WTC11 (cell line): ENCODE measurements around the gene KAZN. TPM values are rescaled to one million over a fixed set of nuclear protein-coding genes. Genes with fewer than 3 reads are reported as not detected.

ENCODE experiments used
- ATAC-seq: fragments of 200-7000 bp; cut with Tn5 transposase; 2 replicates; pipeline ENCODE4 v1.10.0; 2021; ENCODE audit warnings: mild to moderate bottlenecking, moderate library complexity
- CTCF ChIA-PET: fragments of 300-600 bp; sonication (Branson Sonifier 250); formaldehyde crosslinking; loops from one replicate; lab custom pipeline; 2021; ENCODE audit warnings: antibody characterized with exemption; lab: Charles Lee
- POLR2A ChIA-PET: fragments of 350-600 bp; sonication (Branson Sonifier 250); formaldehyde crosslinking; loops from one replicate; lab custom pipeline; 2021; ENCODE audit warnings: antibody characterized with exemption; lab: Charles Lee
- DNase-seq: peaks from one replicate; pipeline ENCODE4 v3.0.0; 2021; ENCODE audit warnings: low spot score
- H3K27ac Mint-ChIP-seq: 2 replicates; pipeline ENCODE4 v1.8.0; 2021; ENCODE audit warnings: mixed read lengths
- H3K27me3 Mint-ChIP-seq: 2 replicates; pipeline ENCODE4 v1.8.0; 2021; ENCODE audit warnings: low read depth, mild to moderate bottlenecking, moderate library complexity, mixed read lengths
- H3K36me3 Mint-ChIP-seq: 2 replicates; pipeline ENCODE4 v1.8.0; 2021; ENCODE audit warnings: mixed read lengths
- H3K4me1 Mint-ChIP-seq: 2 replicates; pipeline ENCODE4 v1.8.0; 2022; ENCODE audit warnings: mixed read lengths
- H3K4me3 Mint-ChIP-seq: 2 replicates; pipeline ENCODE4 v1.8.0; 2021; ENCODE audit warnings: mild to moderate bottlenecking, moderate library complexity, mixed read lengths
- H3K9me3 Mint-ChIP-seq: 2 replicates; pipeline ENCODE4 v1.8.0; 2021; ENCODE audit warnings: mixed read lengths
- ATF2 ChIP-seq: sonication (generic); formaldehyde crosslinking; IDR thresholded peaks from 2 replicates; pipeline ENCODE4 v1.8.1; 2022; ENCODE audit warnings: low read depth, missing genetic modification reagents, borderline replicate concordance
- ATF6 ChIP-seq: sonication (generic); formaldehyde crosslinking; IDR thresholded peaks from 2 replicates; pipeline ENCODE4 v1.8.1; 2023; ENCODE audit warnings: mild to moderate bottlenecking, missing genetic modification reagents
- E2F4 ChIP-seq: sonication (generic); formaldehyde crosslinking; IDR thresholded peaks from 2 replicates; pipeline ENCODE4 v1.8.1; 2022; ENCODE audit warnings: low read depth, mild to moderate bottlenecking, moderate library complexity, missing genetic modification reagents, borderline replicate concordance
- FOXP1 ChIP-seq: sonication (generic); formaldehyde crosslinking; IDR thresholded peaks from 2 replicates; pipeline ENCODE4 v1.8.0; 2022; ENCODE audit warnings: missing genetic modification reagents, mild to moderate bottlenecking, moderate library complexity, borderline replicate concordance
- HMGA2 ChIP-seq: fragments of 250-450 bp; sonication (Bioruptor Pico); IDR thresholded peaks from 2 replicates; pipeline ENCODE4 v1.4.0; 2021; ENCODE audit warnings: mild to moderate bottlenecking, moderate library complexity
- NFATC4 ChIP-seq: fragments of 250-450 bp; sonication (Bioruptor Pico); IDR thresholded peaks from 2 replicates; pipeline ENCODE4 v1.9.0; 2021; ENCODE audit warnings: mild to moderate bottlenecking
- ZNF423 ChIP-seq: fragments of 250-450 bp; sonication (Bioruptor Pico); IDR thresholded peaks from 2 replicates; pipeline ENCODE4 v2.1.2; 2022; ENCODE audit warnings: mild to moderate bottlenecking, moderate library complexity
- ZNF532 ChIP-seq: fragments of 250-450 bp; sonication (Bioruptor Pico); IDR thresholded peaks from 2 replicates; pipeline ENCODE4 v1.9.0; 2021; ENCODE audit warnings: mild to moderate bottlenecking, borderline replicate concordance
- total RNA-seq: library from RNA; stranded (reverse); gene quantifications from 3 replicates; pipeline ENCODE4 v1.2.3, GENCODE V29; 2021

KAZN gene
- total RNA-seq, 1 experiment from 2014 or later: 19.9 TPM

GRCh38 chr1:14624941-14625340, 26.5 kb downstream of the KAZN start:
- DNase-seq: no peak

More at GRCh38 chr1:14624941-14625340, 26.5 kb downstream of the KAZN start:
- H3K36me3 Mint-ChIP-seq: peaks cover 3% of the 10 kb centered on the region; the same call in 1 of the 2 replicates
- H3K9me3 Mint-ChIP-seq: peaks cover 19% of the 10 kb centered on the region
- no peak overlapping the region for H3K4me3 Mint-ChIP-seq
- POLR2A ChIA-PET: no interaction called here
- H3K4me1 Mint-ChIP-seq: peaks cover 38% of the 10 kb centered on the region
- H3K27me3 Mint-ChIP-seq: no peaks in the 10 kb centered on the region; the same call in 1 of the 2 replicates
- no peak for ATAC-seq
- no peak for TF ChIP-seq FOXP1
- no peak for TF ChIP-seq HMGA2
- TF ChIP-seq ATF2 (CRISPR knock-in tag): no peak
- no peak for TF ChIP-seq E2F4 (CRISPR knock-in tag)
- no peak for TF ChIP-seq ATF6 (CRISPR knock-in tag)
- no peak for TF ChIP-seq ZNF423 (CRISPR knock-in tag)
- no peak for TF ChIP-seq NFATC4 (CRISPR knock-in tag)
- no peak for TF ChIP-seq ZNF532
- TF ChIP-seq, all 79 proteins: peak for 0
- CTCF ChIA-PET: no interaction called here
- no peak overlapping the region for H3K27ac Mint-ChIP-seq
